Sigmoid colon (tissue), 3 donors: ENCODE results near the gene PARVB.

Experiments used
- POLR2A ChIP-seq, 2 donors: fragments of 450-650 bp; IDR thresholded peaks; one replicate each; pipeline ENCODE4 v1.6.1; 2016; ENCODE audit warnings: antibody characterized with exemption in 2 of 2, mild to moderate bottlenecking in 2 of 2, moderate library complexity in 2 of 2
- TF ChIP-seq, protein P1 (sequence below), 4 experiments: fragments of 450-650 bp in 3 of 4; fragments of 200-600 bp in 1 of 4; IDR thresholded peaks; one replicate each; pipeline ENCODE4 v1.5.1; 2016 to 2019; ENCODE audit warnings: antibody characterized with exemption in 4 of 4, mild to moderate bottlenecking in 3 of 4, moderate library complexity in 2 of 4

DNA sequence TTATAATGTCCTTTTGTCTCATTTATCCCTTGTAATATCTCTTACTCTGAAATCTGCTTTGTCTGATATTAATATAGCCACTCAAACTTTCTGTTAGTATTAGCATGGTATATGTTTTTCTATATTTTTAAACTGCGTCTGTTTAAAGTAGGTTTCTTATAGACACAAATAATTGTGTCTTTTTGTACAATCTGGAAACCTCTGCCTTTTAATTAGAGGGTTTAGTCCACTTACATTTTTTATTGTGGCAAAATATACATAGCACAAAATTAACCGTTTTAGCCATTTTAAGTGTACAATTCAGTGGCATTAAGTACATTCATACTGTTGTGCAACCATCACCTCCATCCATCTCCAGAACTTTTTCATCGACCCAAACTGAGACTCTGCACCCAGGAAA, 185.2 kb downstream of the PARVB start:
- TF ChIP-seq POLR2A (IDR thresholded peaks at IDR 0.05) = no peak
- TF ChIP-seq, protein P1, sequence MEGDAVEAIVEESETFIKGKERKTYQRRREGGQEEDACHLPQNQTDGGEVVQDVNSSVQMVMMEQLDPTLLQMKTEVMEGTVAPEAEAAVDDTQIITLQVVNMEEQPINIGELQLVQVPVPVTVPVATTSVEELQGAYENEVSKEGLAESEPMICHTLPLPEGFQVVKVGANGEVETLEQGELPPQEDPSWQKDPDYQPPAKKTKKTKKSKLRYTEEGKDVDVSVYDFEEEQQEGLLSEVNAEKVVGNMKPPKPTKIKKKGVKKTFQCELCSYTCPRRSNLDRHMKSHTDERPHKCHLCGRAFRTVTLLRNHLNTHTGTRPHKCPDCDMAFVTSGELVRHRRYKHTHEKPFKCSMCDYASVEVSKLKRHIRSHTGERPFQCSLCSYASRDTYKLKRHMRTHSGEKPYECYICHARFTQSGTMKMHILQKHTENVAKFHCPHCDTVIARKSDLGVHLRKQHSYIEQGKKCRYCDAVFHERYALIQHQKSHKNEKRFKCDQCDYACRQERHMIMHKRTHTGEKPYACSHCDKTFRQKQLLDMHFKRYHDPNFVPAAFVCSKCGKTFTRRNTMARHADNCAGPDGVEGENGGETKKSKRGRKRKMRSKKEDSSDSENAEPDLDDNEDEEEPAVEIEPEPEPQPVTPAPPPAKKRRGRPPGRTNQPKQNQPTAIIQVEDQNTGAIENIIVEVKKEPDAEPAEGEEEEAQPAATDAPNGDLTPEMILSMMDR (IDR thresholded peaks at IDR 0.05) = no peak
